Measurements from ENCODE around the gene LRMDA.

Gene LRMDA

GRCh38 chr10:75902816-75903215 lies 471.4 kb downstream of the LRMDA start:
- TF ChIP-seq CTCF (IDR thresholded peaks at IDR 0.05; ENCODE audit: low read depth, low read length) = no peak
- no peak for DNase-seq (ENCODE audit: low read depth, low spot score)
- in situ Hi-C loops (cut with HindIII; ENCODE audit: low sequenced_read_pairs) = no loop called here
- no peak overlapping the region for H3K4me3 ChIP-seq (ENCODE audit: low read depth, low read length)

- H3K4me3 ChIP-seq (ENCODE audit: low read depth, low read length) = no peak overlapping the region
- no peak for DNase-seq (ENCODE audit: low read depth, low spot score)
- no peak for TF ChIP-seq CTCF (IDR thresholded peaks at IDR 0.05; ENCODE audit: low read depth, low read length)
- in situ Hi-C loops (cut with HindIII; ENCODE audit: low sequenced_read_pairs) = no loop called here
Observed at GRCh38 chr10:75904499-75905283, 473.3 kb downstream of the LRMDA start.

GRCh38 chr10:75905490-75905889 lies 474.1 kb downstream of the LRMDA start:
- no peak for TF ChIP-seq CTCF (IDR thresholded peaks at IDR 0.05; ENCODE audit: low read depth, low read length)
- no peak overlapping the region for H3K4me3 ChIP-seq (ENCODE audit: low read depth, low read length)
- DNase-seq (ENCODE audit: low read depth, low spot score) = no peak
- in situ Hi-C loops (cut with HindIII; ENCODE audit: low sequenced_read_pairs) = no loop called here

GRCh38 chr10:75910032-75910431 lies 478.6 kb downstream of the LRMDA start:
- TF ChIP-seq CTCF (IDR thresholded peaks at IDR 0.05; ENCODE audit: low read depth, low read length) = peak; percentile 51
- DNase-seq (ENCODE audit: low read depth, low spot score) = peak; percentile 50
- no peak overlapping the region for H3K4me3 ChIP-seq (ENCODE audit: low read depth, low read length)
- in situ Hi-C loops (cut with HindIII; ENCODE audit: low sequenced_read_pairs) = no loop called here

- DNase-seq (ENCODE audit: low read depth, low spot score) = no peak
- TF ChIP-seq CTCF (IDR thresholded peaks at IDR 0.05; ENCODE audit: low read depth, low read length) = no peak
- in situ Hi-C loops (cut with HindIII; ENCODE audit: low sequenced_read_pairs) = no loop called here
- H3K4me3 ChIP-seq (ENCODE audit: low read depth, low read length) = no peak overlapping the region
Observed at GRCh38 chr10:75911426-75911825, 480.0 kb downstream of the LRMDA start.

GRCh38 chr10:75916906-75917305 lies 485.5 kb downstream of the LRMDA start:
- in situ Hi-C loops (cut with HindIII; ENCODE audit: low sequenced_read_pairs) = no loop called here
- no peak for TF ChIP-seq CTCF (IDR thresholded peaks at IDR 0.05; ENCODE audit: low read depth, low read length)
- no peak overlapping the region for H3K4me3 ChIP-seq (ENCODE audit: low read depth, low read length)
- DNase-seq (ENCODE audit: low read depth, low spot score) = no peak

Data from astrocyte of the spinal cord (primary cell).